ENCODE measurements around the gene SASH1. TPM values are rescaled to one million over a fixed set of nuclear protein-coding genes. Genes with fewer than 3 reads are reported as not detected.

Gene SASH1
- polyA plus RNA-seq, 1 experiment: 27.0 TPM

DNA sequence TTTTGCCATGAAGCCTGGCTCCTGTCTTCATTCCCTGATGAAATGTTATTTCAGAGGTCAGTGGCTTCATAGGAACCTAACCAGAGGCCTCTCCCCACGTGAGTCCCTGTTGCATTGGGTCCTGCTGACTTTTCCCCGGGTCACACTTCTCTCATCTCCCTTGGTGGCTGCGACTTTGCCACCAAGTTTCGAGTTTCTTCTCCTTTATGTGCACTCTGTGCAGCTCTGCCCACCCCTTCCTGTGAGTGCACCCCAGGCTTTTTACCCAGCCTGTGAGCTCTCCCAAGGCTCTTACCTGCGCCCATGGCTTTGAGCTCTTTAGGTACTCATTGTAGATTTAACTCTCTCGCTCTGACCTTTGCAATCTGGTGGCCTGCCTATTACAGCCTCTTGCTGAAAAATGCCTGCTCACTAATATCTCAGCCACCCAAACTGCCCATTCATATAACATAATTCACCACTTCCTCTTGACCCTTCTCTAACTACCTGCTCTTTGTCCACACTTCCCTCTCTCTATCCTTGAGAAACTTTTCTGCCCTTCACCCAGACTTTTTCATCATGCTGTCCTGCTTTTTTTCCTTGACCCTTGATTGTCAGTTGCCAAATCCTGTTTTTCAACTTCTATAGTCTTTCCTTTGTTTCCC is 105.9 kb downstream of the SASH1 start:
- no peak overlapping the region for H3K27ac ChIP-seq (ENCODE audit: low read depth, low read length)
- ChIA-PET POLR2A (no interaction called here), CTCF (no interaction called here)
- no peaks in the 10 kb centered on the region; the same call in 1 of the 2 replicates for H3K9me3 ChIP-seq (ENCODE audit: control insufficient read depth, insufficient read depth, low read length)
- DNase-seq (ENCODE audit: low read depth, low spot score): no peak
- H3K27me3 ChIP-seq (ENCODE audit: control insufficient read depth, insufficient read depth, low read length): no peaks in the 10 kb centered on the region
- TF ChIP-seq, protein P1, sequence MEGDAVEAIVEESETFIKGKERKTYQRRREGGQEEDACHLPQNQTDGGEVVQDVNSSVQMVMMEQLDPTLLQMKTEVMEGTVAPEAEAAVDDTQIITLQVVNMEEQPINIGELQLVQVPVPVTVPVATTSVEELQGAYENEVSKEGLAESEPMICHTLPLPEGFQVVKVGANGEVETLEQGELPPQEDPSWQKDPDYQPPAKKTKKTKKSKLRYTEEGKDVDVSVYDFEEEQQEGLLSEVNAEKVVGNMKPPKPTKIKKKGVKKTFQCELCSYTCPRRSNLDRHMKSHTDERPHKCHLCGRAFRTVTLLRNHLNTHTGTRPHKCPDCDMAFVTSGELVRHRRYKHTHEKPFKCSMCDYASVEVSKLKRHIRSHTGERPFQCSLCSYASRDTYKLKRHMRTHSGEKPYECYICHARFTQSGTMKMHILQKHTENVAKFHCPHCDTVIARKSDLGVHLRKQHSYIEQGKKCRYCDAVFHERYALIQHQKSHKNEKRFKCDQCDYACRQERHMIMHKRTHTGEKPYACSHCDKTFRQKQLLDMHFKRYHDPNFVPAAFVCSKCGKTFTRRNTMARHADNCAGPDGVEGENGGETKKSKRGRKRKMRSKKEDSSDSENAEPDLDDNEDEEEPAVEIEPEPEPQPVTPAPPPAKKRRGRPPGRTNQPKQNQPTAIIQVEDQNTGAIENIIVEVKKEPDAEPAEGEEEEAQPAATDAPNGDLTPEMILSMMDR (IDR thresholded peaks at IDR 0.05; ENCODE audit: low read depth, low read length): no peak
- H3K4me3 ChIP-seq (ENCODE audit: low read depth, low read length): no peak overlapping the region

DNA sequence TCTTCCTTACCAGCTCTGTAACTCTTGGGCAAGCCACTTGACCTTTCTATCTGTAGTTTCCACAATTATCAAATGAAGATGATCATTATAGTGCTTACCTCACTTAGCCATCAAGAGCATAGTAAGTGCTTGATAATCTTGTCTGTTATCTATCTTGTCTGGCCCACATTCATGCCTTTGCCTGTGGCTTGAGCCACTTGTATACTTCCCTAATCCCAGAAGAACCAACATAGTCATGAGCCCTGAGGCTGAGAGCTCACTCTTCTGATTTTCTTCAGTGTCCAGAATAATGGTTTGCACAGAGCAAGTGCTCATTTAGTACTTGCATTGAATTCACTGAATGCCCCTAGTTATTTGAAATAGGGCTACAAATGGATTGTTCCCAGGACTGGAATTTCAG is 108.2 kb downstream of the SASH1 start:
- H3K4me3 ChIP-seq (ENCODE audit: low read depth, low read length): no peak overlapping the region
- H3K9me3 ChIP-seq (ENCODE audit: control insufficient read depth, insufficient read depth, low read length): peaks cover 5% of the 10 kb centered on the region
- no peak overlapping the region for H3K27ac ChIP-seq (ENCODE audit: low read depth, low read length)
- ChIA-PET POLR2A (no interaction called here), CTCF (no interaction called here)
- no peak for DNase-seq (ENCODE audit: low read depth, low spot score)
- TF ChIP-seq, protein P1 (IDR thresholded peaks at IDR 0.05; ENCODE audit: low read depth, low read length): no peak
- no peaks in the 10 kb centered on the region for H3K27me3 ChIP-seq (ENCODE audit: control insufficient read depth, insufficient read depth, low read length)

DNA sequence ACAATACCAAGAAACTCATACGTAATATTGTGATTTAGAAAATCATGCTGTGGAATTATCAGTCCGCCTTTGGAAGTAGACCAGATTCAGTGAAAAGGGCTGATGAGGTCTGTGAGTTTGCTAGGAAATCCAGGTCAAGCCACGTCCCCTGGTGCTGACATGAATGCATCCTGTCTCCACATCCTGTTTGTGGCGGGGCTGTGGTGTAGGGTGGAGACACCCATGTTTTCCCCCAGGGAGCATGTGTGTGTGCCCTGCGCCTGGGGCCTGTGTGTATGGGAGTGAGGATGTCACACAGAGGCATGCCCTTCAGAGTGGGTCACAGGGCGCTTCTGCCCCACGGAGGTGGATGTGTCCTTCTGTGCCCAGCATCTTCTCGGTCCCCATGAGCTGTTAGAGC is 109.1 kb downstream of the SASH1 start:
- Histone ChIP-seq H3K9me3 (ENCODE audit: control insufficient read depth, insufficient read depth, low read length) (peaks cover 9% of the 10 kb centered on the region), H3K4me3 (ENCODE audit: low read depth, low read length) (no peak overlapping the region), H3K27ac (ENCODE audit: low read depth, low read length) (no peak overlapping the region), H3K27me3 (ENCODE audit: control insufficient read depth, insufficient read depth, low read length) (no peaks in the 10 kb centered on the region)
- TF ChIP-seq, protein P1 (IDR thresholded peaks at IDR 0.05; ENCODE audit: low read depth, low read length): no peak
- CTCF ChIA-PET: no interaction called here
- POLR2A ChIA-PET: no interaction called here
- DNase-seq (ENCODE audit: low read depth, low spot score): no peak

DNA sequence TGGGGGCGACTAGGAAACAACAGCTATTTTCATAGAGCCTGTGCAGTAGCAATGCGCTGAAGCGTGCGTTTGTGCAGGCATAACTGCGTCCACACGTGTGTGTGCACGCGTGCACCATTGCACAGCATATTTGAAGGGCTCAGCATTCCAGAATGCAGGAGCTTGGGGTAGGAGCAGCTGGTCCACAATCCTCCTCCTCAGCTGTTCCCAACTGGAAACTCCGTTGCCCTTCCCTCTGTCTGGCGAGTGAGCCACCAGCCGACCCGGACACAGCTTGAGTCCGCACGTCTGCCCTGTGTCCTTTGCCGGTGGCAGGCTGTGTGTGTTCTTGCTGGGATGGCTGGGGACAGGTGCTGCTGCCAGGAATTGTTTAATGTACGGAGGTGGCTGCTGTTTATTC is 110.2 kb downstream of the SASH1 start:
- POLR2A ChIA-PET: no interaction called here
- H3K4me3 ChIP-seq (ENCODE audit: low read depth, low read length): no peak overlapping the region
- H3K27ac ChIP-seq (ENCODE audit: low read depth, low read length): no peak overlapping the region
- CTCF ChIA-PET: interaction anchor here (1.3 to 1.5 kb wide), 2 partner anchors 11 to 273 kb away, joined by 3 to 5 read pairs; no protein-coding TSS in a partner anchor
- DNase-seq (ENCODE audit: low read depth, low spot score): no peak
- no peaks in the 10 kb centered on the region for H3K27me3 ChIP-seq (ENCODE audit: control insufficient read depth, insufficient read depth, low read length)
- TF ChIP-seq, protein P1 (IDR thresholded peaks at IDR 0.05; ENCODE audit: low read depth, low read length): no peak
- H3K9me3 ChIP-seq (ENCODE audit: control insufficient read depth, insufficient read depth, low read length): peaks cover 9% of the 10 kb centered on the region

DNA sequence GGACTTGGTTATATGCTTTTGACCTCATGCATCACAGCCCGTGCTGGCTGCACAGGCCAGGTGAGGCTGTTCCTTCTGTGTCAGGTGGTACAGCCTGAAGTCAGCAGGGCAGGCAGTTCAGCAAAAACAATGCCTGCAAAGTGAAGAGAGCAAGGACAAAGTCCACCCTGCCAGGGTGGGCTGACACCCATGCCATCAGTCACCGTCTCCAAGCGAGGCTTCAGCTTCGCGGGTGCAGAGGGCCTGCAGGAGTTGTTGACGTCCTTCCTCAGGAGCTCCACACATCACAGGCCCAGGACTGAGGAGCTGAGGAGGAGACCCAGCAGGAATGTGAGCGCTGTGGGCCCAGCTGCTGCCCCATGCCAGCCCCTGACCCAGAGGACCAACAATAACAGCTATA is 111.3 kb downstream of the SASH1 start:
- TF ChIP-seq, protein P1 (IDR thresholded peaks at IDR 0.05; ENCODE audit: low read depth, low read length): no peak
- Histone ChIP-seq H3K4me3 (ENCODE audit: low read depth, low read length) (no peak overlapping the region), H3K27me3 (ENCODE audit: control insufficient read depth, insufficient read depth, low read length) (no peaks in the 10 kb centered on the region), H3K27ac (ENCODE audit: low read depth, low read length) (peak overlapping the region; percentile 31), H3K9me3 (ENCODE audit: control insufficient read depth, insufficient read depth, low read length) (peaks cover 9% of the 10 kb centered on the region)
- CTCF ChIA-PET: interaction anchor here (1.3 kb wide), 1 partner anchor 274 kb away, joined by 3 read pairs; no protein-coding TSS in a partner anchor
- DNase-seq (ENCODE audit: low read depth, low spot score): no peak
- POLR2A ChIA-PET: no interaction called here
